CD4-positive, alpha-beta memory T cell (primary cell): ENCODE results near the gene CYP19A1. TPM values are rescaled to one million over a fixed set of nuclear protein-coding genes. Genes with fewer than 3 reads are reported as not detected.

ENCODE experiments used
- CTCF ChIA-PET: fragments of 350-600 bp; sonication (Branson Sonifier 250); formaldehyde crosslinking; loops from one replicate; lab custom pipeline; 2021; ENCODE audit warnings: inconsistent platforms; ENCODE audit not compliant: partially characterized antibody; lab: Charles Lee
- POLR2A ChIA-PET: fragments of 350-600 bp; sonication (Branson Sonifier 250); formaldehyde crosslinking; loops from one replicate; lab custom pipeline; 2021; ENCODE audit not compliant: partially characterized antibody; lab: Charles Lee
- DNase-seq, 5 donors: peaks; one replicate each; pipeline versions ENCODE4 v3.0.0 to v3.0.0-alpha.2; 2020 to 2022; ENCODE audit warnings: mixed read lengths in 1 of 5
- H3K27ac ChIP-seq: one replicate; pipeline ENCODE4 v1.7.0; 2013; ENCODE audit warnings: low read depth, low read length
- H3K27me3 ChIP-seq: 2 replicates; pipeline ENCODE4 v1.7.0; 2013; ENCODE audit warnings: mild to moderate bottlenecking, low read length, moderate library complexity; ENCODE audit not compliant: insufficient read depth
- H3K36me3 ChIP-seq: 2 replicates; pipeline ENCODE4 v1.7.0; 2013; ENCODE audit warnings: mild to moderate bottlenecking, low read length, moderate library complexity; ENCODE audit not compliant: insufficient read depth
- H3K4me1 ChIP-seq: 2 replicates; pipeline ENCODE4 v1.7.0; 2013; ENCODE audit warnings: mild to moderate bottlenecking, low read length, moderate library complexity; ENCODE audit not compliant: insufficient read depth
- H3K4me3 ChIP-seq, 2 donors: one replicate each; pipeline ENCODE4 v1.7.0; 2013; ENCODE audit warnings: low read length in 2 of 2, mild to moderate bottlenecking in 1 of 2
- H3K9me3 ChIP-seq, 2 donors: one replicate each; pipeline ENCODE4 v1.7.0; 2013; ENCODE audit warnings: low read length in 2 of 2, control low read depth in 1 of 2; ENCODE audit not compliant: control insufficient read depth in 1 of 2
- H3K27ac Mint-ChIP-seq, 7 donors: one replicate each; pipeline ENCODE4 v1.8.0; 2020 to 2021; ENCODE audit warnings: mixed read lengths in 7 of 7, mild to moderate bottlenecking in 6 of 7, inconsistent platforms in 3 of 7, moderate library complexity in 3 of 7
- H3K27me3 Mint-ChIP-seq, 2 donors: one replicate each; pipeline ENCODE4 v1.8.0; 2020 to 2021; ENCODE audit warnings: mixed read lengths in 2 of 2
- H3K36me3 Mint-ChIP-seq, 2 donors: one replicate each; pipeline ENCODE4 v1.8.0; 2020 to 2021; ENCODE audit warnings: mixed read lengths in 2 of 2, inconsistent platforms in 1 of 2, mild to moderate bottlenecking in 1 of 2
- H3K4me1 Mint-ChIP-seq, 4 donors: one replicate each; pipeline ENCODE4 v1.8.0; 2020 to 2021; ENCODE audit warnings: mixed read lengths in 4 of 4, mild to moderate bottlenecking in 1 of 4
- H3K4me3 Mint-ChIP-seq, 8 donors: one replicate each; pipeline ENCODE4 v1.8.0; 2020 to 2021; ENCODE audit warnings: mixed read lengths in 8 of 8, mild to moderate bottlenecking in 7 of 8, moderate library complexity in 6 of 8, inconsistent platforms in 3 of 8
- H3K9me3 Mint-ChIP-seq, 8 donors: one replicate each; pipeline ENCODE4 v1.8.0; 2020 to 2021; ENCODE audit warnings: mixed read lengths in 8 of 8, mild to moderate bottlenecking in 5 of 8, inconsistent platforms in 3 of 8, moderate library complexity in 1 of 8
- intact Hi-C: fragments of 100-400 bp; cut with micrococcal nuclease; formaldehyde crosslinking; loops from one replicate; pipeline ENCODE4 v1.15.1; 2023
- polyA plus RNA-seq, 2 donors: library from polyadenylated mRNA; unstranded; fragments of 300-500 nt; fragmentation: Illumina TruSeq; gene quantifications; one replicate each; pipeline ENCODE4 v1.2.3, GENCODE V29; 2021
- total RNA-seq, 2 experiments: library from RNA; stranded (reverse); gene quantifications; one replicate each; pipeline ENCODE4 v1.2.3, GENCODE V29; 2021

The CYP19A1 gene
- total and polyA plus RNA-seq, 4 experiments from 2014 or later: not detected

DNA sequence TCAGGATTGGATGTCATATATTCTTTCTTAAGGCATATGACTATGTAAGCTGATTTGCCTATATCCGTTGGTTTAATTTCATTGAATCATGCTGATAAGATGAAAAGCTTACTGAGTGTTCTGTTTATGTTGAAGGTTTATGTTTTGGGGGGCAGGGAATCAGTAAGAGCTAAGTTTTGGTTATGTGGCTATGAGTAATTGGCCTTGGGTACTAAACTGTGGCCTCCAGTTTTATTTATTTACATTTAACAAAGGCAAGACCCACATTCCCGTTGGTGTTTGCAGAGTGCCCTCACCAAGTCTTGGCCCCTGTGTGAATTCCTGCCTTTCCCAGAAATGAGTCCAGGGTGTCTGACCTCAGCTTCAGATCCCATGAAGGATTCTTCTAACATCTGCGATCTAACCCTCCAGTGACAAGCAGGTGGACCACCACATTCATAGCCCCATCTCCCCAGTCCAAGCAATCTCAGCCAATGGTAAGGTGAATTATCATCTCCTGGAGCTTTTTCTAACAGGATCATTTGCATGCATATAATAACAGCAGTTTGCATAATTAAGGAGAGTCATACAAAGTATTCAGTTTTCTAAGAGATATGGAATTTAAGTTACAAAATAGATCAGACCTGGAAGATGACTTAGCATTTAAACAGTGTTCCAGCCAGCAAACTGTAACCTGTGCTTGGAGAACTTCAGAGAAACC, 30.5 kb upstream of the CYP19A1 start:
- H3K4me3 Mint-ChIP-seq: no peak overlapping the region

DNA sequence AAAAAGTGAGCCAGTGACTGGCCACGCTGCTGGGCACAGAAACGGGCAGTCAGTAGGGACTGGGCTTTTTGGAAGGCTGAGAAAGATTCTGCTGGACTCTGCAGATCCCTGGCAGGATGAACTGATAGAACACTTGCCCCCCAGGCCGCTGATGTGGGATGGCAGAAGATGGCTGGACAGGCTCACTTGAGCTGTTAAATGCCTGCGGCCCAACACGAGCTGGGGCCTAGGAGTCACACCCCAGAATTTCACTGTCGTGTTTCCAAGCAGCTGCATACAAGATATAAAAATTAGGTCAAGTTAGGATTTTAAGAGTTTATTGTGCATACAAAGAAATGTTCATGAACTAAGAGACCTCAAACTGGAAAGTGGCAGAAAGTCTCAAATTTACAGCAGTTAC, 29.9 kb upstream of the CYP19A1 start:
- ChIA-PET POLR2A (no interaction called here), CTCF (no interaction called here)
- intact Hi-C loops: no loop called here
- Mint-ChIP-seq H3K27me3 (peaks cover 0 to 3% of the 10 kb centered on the region in 2 donors), H3K9me3 (peaks cover 0 to 3% (median 0%) of the 10 kb centered on the region in 8 donors), H3K36me3 (no peaks in the 10 kb centered on the region), H3K27ac (no peak overlapping the region), H3K4me3 (no peak overlapping the region), H3K4me1 (no peaks in the 10 kb centered on the region)
- Histone ChIP-seq H3K4me1 (no peaks in the 10 kb centered on the region), H3K36me3 (no peaks in the 10 kb centered on the region), H3K27ac (no peak overlapping the region), H3K9me3 (no peaks in the 10 kb centered on the region), H3K27me3 (no peaks in the 10 kb centered on the region), H3K4me3 (no peak overlapping the region)
- no peak for DNase-seq

More for the DNA sequence above, 30.5 kb upstream of the CYP19A1 start:
- H3K4me1 ChIP-seq: no peaks in the 10 kb centered on the region
- Mint-ChIP-seq H3K27me3 (peaks cover 0 to 3% of the 10 kb centered on the region in 2 donors), H3K9me3 (peaks cover 0 to 3% (median 0%) of the 10 kb centered on the region in 8 donors), H3K4me1 (no peaks in the 10 kb centered on the region), H3K36me3 (no peaks in the 10 kb centered on the region), H3K27ac (no peak overlapping the region)
- H3K27ac ChIP-seq: no peak overlapping the region
- ChIA-PET POLR2A (no interaction called here), CTCF (no interaction called here)
- no peaks in the 10 kb centered on the region for H3K9me3 ChIP-seq
- no peaks in the 10 kb centered on the region for H3K27me3 ChIP-seq
- H3K36me3 ChIP-seq: no peaks in the 10 kb centered on the region
- DNase-seq: no peak
- intact Hi-C loops: no loop called here
- H3K4me3 ChIP-seq: no peak overlapping the region

DNA sequence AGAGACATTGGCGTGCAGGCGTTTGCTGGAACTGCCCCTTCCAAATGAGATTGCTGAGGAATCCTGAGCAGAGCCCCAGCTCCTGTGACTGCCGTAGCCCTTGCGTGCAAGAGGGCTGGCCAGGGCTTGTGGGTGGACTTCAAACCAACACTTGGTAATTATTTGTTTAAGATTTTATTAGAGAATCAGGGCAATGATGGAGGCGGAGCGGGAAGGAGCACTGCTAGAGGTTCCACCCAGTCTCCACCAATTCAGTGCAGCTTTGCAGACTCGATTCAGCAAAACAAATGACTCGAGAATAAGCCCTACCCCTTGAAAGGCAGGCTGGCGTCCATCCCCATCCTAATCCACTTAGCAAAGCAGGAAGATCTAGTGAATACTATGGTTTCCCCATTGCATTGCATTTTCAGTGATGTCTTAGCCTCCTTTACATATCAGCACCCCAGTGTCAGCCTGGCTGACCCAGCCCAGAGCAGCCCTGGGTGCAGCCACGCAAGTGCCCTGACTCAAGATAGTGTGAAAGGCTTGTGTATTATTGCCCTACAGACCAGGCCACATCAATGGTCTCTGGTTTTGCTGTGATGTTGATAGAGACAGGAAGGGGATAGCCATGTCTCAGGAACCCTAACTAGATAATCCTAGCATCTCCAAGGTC, 29.1 kb upstream of the CYP19A1 start:
- no peaks in the 10 kb centered on the region for H3K4me1 ChIP-seq
- Mint-ChIP-seq H3K4me1 (no peaks in the 10 kb centered on the region), H3K4me3 (no peak overlapping the region), H3K27me3 (peaks cover 0 to 3% of the 10 kb centered on the region in 2 donors), H3K27ac (no peak overlapping the region), H3K36me3 (no peaks in the 10 kb centered on the region), H3K9me3 (peaks cover 0 to 2% (median 0%) of the 10 kb centered on the region in 8 donors)
- intact Hi-C loops: no loop called here
- H3K4me3 ChIP-seq: no peak overlapping the region
- H3K36me3 ChIP-seq: no peaks in the 10 kb centered on the region
- H3K27me3 ChIP-seq: no peaks in the 10 kb centered on the region
- ChIA-PET CTCF (no interaction called here), POLR2A (no interaction called here)
- H3K9me3 ChIP-seq: no peaks in the 10 kb centered on the region
- DNase-seq: no peak
- H3K27ac ChIP-seq: no peak overlapping the region

DNA sequence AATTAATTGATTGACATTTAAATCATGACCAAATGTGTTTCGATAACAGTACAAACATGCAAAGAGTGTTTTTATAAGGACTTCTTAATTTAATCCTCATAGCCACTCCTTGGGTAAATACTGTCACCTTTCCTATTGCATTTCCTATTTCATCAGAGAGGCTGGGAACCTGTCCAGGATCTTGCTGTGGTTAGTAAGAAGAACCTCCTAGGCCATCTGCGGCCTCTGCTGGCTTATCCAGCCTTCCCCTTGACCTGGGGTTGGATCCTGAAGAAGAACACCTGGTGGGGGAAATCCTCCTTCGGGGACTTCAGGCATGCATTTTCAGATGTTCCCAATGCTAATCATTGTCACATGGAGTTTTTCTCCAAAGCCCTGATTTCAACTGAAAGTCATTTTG, 28.5 kb upstream of the CYP19A1 start:
- ChIA-PET POLR2A (no interaction called here), CTCF (no interaction called here)
- Mint-ChIP-seq H3K4me1 (no peaks in the 10 kb centered on the region), H3K36me3 (no peaks in the 10 kb centered on the region), H3K27ac (no peak overlapping the region), H3K4me3 (no peak overlapping the region), H3K27me3 (peaks cover 0 to 3% of the 10 kb centered on the region in 2 donors), H3K9me3 (no peaks in the 10 kb centered on the region)
- Histone ChIP-seq H3K4me3 (no peak overlapping the region), H3K4me1 (no peaks in the 10 kb centered on the region), H3K36me3 (no peaks in the 10 kb centered on the region), H3K9me3 (no peaks in the 10 kb centered on the region), H3K27me3 (no peaks in the 10 kb centered on the region), H3K27ac (no peak overlapping the region)
- intact Hi-C loops: no loop called here
- DNase-seq: no peak

DNA sequence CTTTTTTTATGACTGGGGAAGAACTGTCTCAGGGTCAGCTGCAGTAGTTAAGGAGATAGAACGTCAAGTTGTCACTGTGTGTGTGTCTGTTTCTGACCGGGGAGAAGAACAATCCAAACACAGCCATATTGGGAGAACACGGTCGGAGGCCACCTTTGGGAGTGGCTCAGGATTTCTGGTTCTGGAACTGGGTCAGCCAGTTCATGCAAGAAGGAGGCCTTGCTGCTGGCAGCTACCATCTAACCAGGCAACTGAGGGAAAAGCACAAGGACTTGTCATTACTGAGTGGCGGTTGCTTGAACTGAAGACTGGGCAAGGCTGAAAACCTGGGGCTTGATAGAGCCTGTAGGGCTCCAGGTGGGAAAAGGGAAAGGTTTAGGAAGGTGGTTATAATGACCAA, 27.7 kb upstream of the CYP19A1 start:
- Mint-ChIP-seq H3K36me3 (no peaks in the 10 kb centered on the region), H3K9me3 (no peaks in the 10 kb centered on the region), H3K27ac (no peak overlapping the region), H3K27me3 (peaks cover 0 to 3% of the 10 kb centered on the region in 2 donors), H3K4me3 (no peak overlapping the region), H3K4me1 (no peaks in the 10 kb centered on the region)
- Histone ChIP-seq H3K4me3 (no peak overlapping the region), H3K9me3 (no peaks in the 10 kb centered on the region), H3K27me3 (no peaks in the 10 kb centered on the region), H3K36me3 (no peaks in the 10 kb centered on the region), H3K4me1 (no peaks in the 10 kb centered on the region), H3K27ac (no peak overlapping the region)
- no peak for DNase-seq
- intact Hi-C loops: no loop called here
- ChIA-PET POLR2A (no interaction called here), CTCF (no interaction called here)

DNA sequence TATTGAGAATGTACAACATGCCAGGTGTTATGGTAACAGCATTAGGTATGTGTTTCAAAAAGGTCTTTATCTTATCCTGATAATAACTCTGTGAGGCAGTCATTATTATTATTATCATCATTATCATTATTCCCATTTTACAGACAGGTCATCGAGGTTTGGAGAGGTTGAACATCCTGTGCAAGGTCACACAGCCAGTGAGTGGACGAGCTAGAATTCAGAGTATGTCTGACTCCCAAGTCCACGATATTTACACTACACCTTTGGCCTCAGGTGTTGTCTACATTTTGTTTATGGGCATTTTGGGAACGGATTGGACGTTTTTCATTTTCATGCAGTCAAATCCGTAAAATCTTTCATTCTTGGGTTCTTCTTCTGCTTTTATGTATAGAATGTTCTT, 27.0 kb upstream of the CYP19A1 start:
- no peaks in the 10 kb centered on the region for H3K27me3 ChIP-seq
- H3K4me3 ChIP-seq: no peak overlapping the region
- DNase-seq: no peak
- no peaks in the 10 kb centered on the region for H3K36me3 ChIP-seq
- no peak overlapping the region for H3K27ac Mint-ChIP-seq
- no peak overlapping the region for H3K27ac ChIP-seq
- ChIA-PET POLR2A (no interaction called here), CTCF (no interaction called here)
- no peaks in the 10 kb centered on the region for H3K4me1 Mint-ChIP-seq
- intact Hi-C loops: no loop called here
- H3K36me3 Mint-ChIP-seq: no peaks in the 10 kb centered on the region
- H3K27me3 Mint-ChIP-seq: peaks cover 0 to 3% of the 10 kb centered on the region in 2 donors
- no peaks in the 10 kb centered on the region for H3K9me3 Mint-ChIP-seq
- no peaks in the 10 kb centered on the region for H3K9me3 ChIP-seq
- H3K4me1 ChIP-seq: no peaks in the 10 kb centered on the region
- no peak overlapping the region for H3K4me3 Mint-ChIP-seq

DNA sequence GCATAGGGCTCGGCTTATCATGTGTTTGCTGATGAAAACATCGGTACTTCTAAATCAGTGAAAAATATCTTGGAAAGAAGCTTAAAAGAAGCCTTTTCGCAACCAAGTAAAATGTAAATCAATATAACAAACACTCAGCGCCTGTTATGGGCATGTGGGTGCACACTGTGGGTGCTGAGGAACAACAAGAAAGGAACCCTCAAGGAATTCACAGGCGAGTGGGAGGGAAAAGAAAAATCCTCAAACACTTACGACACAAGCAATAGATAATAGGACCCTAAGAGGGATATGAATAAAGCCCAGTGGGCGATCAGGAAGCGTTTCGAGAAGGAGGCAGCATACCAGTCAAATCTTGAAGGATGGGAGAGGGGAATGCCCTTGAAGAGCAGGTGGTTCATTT, 25.0 kb upstream of the CYP19A1 start:
- H3K4me3 ChIP-seq: no peak overlapping the region
- H3K27me3 ChIP-seq: no peaks in the 10 kb centered on the region
- no peak overlapping the region for H3K27ac ChIP-seq
- Mint-ChIP-seq H3K9me3 (no peaks in the 10 kb centered on the region), H3K36me3 (no peaks in the 10 kb centered on the region), H3K4me1 (no peaks in the 10 kb centered on the region), H3K4me3 (no peak overlapping the region), H3K27ac (no peak overlapping the region), H3K27me3 (peaks cover 0 to 3% of the 10 kb centered on the region in 2 donors)
- H3K9me3 ChIP-seq: no peaks in the 10 kb centered on the region
- H3K36me3 ChIP-seq: no peaks in the 10 kb centered on the region
- ChIA-PET CTCF (no interaction called here), POLR2A (no interaction called here)
- no peak for DNase-seq
- intact Hi-C loops: no loop called here
- no peaks in the 10 kb centered on the region for H3K4me1 ChIP-seq
